DND-41 (cell line): ENCODE measurements around the gene RNU2-63P.

Experiments
- CTCF ChIP-seq: IDR thresholded peaks from 2 replicates; pipeline ENCODE4 v1.5.1; 2012; ENCODE audit warnings: borderline replicate concordance, low read length, moderate library complexity, mild to moderate bottlenecking; ENCODE audit not compliant: poor library complexity, severe bottlenecking; ENCODE audit errors: extremely low read depth
- EZH2 ChIP-seq: IDR thresholded peaks from 3 replicates; pipeline ENCODE4 v1.6.1; 2012; ENCODE audit warnings: borderline replicate concordance, low read depth, mild to moderate bottlenecking, moderate library complexity, low read length, inconsistent platforms; ENCODE audit not compliant: severe bottlenecking

GRCh38 chr2:88036182-88036581 lies 19.8 kb upstream of the RNU2-63P start:
- TF ChIP-seq CTCF: no peak
- no peak for TF ChIP-seq EZH2
